Activated CD4-positive, CD25-positive, alpha-beta regulatory T cell treated with anti-CD3 and anti-CD28 coated beads, Interleukin-2, amount 50 U/mL, for 24 hours (primary cell): ENCODE results near the gene CAPN9.

Source experiments
- ATAC-seq, 2 donors: fragments of 150-1000 bp; cut with Tn5 transposase; one replicate each; pipeline ENCODE4 v1.10.0; 2021; ENCODE audit warnings: mild to moderate bottlenecking in 1 of 2, moderate library complexity in 1 of 2

Gene CAPN9

DNA sequence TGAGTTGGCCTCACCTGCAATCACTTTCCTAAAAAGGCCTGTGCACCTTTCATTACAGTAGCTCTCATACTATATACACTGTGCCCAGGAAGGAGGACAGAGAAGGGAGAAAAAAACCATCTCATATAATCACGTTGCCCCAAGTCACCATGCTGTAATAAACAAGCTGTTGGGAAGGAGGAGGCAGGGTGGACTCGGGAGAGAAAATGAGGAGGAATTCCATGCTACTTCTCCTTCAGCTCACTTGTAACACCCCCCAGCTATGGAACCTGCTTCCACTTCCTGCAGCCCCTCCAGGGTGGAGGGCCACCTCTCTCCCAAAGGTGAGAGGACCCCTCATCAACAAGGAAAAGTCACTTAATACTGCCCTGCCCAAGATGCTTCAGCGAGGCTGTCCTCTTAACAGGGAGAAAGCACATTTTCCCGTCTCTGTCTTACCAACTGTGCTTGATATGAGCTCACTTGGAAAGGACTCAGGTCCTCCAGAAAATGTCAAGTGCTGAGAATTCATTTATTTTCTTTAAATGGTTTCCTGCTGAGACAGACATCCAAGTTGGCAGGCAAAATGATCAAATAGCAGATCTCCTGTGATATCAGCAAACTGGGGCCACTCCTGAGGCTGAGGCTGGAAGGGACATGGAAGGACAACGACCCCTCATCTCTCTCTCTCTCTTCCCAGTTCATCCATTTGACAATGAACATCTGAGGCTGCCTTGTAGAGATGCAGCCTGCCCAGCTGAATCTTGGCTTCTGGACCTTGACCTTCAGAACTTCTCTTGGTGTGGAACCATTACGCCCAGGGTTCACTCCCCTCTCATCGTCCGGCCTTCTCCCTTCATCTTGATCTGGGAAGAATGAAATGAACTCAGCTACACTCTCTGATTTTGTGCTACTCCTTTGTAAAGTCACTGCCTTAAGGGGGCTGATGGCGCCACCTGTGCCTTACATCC is 54.0 kb downstream of the CAPN9 start:
- ATAC-seq: no peak

DNA sequence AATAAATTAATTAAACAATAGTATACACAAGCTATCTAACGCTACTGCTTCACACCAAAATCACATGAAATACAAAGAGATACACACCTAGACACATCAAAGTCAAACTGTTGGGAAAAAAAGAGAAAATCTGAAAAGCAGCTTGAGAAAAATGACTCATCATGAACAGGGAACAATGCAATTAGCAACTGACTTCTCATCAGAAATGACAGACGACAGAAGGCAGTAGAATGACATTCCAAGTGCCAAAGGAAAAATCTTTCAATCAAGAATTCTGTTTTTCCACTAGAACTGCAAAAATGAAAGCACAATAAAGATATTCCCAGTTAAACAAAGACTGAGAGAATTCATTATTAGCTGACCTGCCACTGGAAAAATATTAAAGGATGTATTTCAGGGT is 57.2 kb downstream of the CAPN9 start:
- no peak for ATAC-seq

DNA sequence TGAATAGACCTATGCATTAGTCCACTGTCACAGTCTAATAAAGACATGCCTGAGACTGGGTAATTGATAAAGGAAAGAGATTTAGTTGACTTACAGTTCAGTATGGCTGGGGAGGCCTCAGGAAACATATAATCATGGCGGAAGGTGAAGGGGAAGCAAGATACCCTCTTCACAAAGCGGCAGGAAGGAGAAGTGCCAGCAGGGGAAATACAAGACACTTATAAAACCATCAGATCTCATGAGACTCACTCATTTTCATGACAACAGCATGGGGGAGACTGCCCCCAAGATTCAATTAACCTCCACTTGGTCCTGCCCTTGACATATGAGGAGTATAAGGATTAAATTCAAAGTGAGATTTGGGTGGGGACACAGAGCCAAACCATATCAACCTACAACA is 59.4 kb downstream of the CAPN9 start:
- no peak for ATAC-seq

DNA sequence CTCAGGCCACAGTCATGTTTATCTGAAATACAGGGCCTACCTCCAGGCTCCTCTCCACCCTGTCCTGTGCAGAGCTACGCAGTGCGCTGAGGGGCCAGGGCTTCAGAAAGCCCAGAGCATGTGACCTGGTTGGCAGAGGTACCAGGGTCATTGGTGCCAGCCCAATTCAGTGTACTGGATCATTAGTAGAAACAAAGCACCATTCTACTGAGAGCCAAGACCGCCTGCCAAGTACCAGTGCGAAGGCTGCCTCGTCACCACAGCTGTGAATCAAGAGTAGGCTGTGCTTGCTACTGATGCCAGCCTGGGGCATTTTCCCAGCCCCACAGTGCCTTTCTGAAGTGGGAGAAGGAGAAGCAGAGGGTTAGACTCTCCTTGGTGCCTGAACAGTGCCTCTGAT is 59.8 kb downstream of the CAPN9 start:
- ATAC-seq: no peak

DNA sequence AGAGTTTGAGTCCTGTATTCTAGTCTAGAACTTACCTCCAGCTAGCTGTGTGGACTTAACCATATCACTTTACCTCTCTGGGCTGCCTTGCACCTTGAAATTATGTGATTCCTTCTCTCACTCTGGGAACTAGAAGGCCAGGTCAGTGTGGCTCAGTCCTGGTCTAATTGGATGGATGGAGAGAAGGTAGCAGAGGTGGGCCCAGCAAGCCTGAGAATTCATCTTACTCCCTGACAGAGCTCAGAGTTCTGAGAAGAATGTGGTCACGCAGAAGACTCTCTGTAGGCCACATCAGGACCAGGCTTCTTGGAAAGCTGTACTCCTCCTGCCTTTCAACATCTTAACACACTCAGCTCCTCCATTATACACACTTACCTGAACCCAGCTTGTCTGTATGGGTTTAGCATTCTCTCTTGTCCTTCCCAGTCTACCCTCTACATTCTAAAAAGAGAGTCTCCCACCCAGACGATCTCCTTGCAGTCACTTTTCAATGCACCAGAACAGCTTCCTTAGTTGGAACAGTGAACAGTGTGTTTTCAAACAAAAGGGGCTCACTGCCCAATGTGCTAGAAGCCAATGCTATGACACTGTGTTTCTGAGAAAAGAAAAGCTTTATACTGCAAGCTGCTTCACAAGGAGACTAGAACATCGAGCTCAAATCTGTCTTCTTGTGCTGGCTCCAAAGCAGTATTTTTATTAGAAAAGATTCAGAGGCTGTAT is 60.5 kb downstream of the CAPN9 start:
- no peak for ATAC-seq

DNA sequence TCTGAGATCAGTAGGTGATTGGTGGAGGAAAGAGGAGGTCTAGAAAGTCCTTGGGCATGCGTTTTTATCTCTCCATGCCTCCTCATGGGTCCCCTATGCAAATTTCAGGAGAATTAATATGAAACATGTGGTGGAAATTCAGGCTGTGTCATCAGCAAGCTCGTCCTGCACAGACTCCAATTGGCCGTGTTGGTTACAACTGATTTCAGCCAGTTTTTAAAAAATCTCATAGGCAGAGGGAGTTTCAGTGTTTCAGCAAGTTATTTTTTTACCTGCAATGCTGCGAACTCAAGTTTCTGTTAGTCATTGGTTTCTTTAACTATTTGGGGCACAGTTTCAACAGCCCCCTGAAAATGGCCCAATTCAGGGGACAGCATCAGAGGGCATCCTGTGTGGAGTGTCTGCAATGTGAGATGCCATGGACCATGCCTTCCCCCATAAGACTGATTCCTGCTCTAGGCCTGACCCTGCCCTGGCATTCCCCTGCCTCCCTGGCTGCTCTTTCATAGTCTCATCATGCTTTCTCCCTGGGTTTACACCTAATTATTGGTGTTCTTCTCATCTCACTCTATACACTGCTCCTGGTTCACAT is 61.2 kb downstream of the CAPN9 start:
- ATAC-seq: no peak

DNA sequence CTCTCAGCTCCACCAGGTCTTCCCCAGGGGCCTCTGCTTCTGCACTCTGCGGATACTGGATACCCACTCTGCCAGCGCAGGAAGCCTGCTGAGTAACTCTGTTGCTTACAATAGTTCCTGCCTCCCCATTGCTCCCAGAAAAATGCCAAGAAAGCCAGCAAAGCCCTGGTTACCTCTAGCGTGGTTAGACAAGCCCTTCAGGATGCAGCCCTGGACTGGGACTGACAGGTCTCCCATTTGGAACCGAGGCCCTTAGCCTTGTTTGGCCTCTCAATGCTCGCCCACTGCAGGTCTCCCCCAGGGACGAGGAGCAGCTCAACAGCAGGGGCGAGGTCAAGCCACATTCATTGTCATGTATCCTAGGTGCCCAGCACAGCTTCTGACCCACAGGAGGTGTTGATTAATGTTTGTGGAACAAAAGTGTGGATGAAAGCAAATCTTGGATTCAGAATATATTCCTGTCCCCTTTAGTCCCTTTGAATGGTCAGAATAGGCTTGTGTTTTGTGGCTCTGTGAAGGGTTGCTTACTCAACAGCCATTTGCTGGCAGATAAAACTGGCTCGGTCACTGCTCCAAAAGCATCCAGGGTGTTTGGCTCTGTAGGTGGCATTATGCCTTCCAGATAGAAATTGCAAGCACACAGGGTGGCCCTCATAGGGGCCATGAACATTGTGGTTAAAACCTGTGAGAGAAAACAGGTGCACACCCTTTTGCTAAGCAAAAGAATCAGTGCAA is 62.2 kb downstream of the CAPN9 start:
- ATAC-seq: no peak

DNA sequence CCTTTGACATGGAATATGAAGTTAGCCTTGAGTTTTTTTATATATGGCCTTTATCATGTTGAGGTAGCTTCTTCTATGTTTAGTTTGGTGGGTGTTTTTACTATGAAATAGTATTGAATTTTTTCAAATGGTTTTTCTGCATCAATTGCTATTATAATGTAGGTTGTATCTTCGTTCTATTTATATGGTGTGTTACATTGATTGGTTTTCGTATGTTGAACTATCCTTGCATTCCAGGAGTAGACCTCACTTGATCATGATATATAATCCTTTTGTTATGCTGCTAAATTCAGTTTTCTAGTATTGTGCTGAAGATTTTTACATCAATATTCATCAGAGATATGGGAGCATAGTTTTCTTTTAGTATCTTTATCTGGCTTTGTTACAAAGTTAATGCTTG is 65.4 kb downstream of the CAPN9 start:
- ATAC-seq: no peak

DNA sequence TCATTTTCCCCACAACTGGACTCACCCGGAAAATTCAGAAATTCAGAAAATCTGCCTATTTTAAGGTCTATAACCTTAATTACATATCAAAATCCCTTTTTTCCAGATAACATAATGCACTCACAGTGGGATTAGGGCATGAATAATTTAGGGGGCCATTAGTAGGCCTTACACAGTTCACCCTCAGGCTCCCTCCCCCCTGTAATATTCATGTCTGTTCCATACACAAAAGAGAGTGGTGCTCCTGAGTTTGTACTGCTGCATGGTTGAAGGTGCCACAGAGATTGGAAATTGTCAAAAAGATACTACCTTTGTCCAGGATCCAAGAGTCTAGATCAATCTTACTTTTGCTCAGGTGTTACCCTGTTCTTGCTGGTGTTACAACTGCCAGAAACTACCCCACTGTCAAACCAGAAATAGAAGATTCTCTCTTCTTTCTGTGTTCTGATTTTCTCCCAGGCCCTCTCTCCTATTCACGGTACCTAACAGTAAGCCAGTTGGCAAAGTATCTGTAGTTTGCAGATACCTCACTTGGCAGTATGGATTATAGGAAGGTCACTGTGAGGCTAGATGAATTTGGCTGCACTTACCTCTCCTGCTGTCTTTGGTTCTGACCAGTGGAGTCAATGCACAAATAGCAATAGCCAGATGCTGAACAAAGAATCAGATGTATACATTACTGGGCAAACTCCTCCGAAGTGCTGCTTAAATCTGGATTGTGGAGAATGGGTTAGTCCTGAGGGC is 67.9 kb downstream of the CAPN9 start:
- no peak for ATAC-seq

DNA sequence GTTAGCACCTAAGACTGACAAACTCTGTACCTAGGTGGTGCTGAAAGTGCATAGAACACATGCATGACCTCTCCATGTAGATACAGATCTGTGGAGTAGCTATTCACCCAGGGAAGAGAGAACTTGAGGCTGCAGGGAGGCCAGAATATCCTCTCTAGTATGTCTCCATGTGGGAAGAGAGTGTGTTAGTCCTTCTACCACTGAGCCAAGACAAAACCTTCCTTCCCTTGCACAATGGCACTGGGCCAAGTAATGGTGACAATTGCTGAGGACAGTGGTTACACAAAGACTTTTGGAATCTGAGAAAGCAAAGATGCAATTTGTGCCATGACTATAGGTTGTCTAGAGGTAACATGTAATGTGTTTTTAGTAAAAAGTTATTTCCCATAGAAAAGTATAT is 68.8 kb downstream of the CAPN9 start:
- no peak for ATAC-seq

DNA sequence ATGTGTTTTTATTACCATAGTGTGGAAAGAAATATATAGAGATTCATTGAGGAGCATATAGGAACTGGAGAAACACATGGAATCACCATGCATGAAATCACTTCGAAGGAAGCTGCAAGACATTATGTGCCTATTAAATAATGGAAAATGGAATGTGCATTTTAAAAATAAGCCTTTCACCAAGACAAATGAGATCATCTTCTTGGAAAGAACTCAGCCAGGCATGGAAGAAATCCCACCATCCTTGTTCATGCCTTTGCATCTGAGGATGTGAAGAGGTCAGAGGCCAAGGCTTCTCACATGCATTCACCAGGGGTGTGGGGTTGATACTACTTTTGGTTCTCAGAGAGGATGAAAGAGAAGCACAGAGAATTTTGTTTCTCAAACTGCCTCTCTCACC is 71.2 kb downstream of the CAPN9 start:
- no peak for ATAC-seq

DNA sequence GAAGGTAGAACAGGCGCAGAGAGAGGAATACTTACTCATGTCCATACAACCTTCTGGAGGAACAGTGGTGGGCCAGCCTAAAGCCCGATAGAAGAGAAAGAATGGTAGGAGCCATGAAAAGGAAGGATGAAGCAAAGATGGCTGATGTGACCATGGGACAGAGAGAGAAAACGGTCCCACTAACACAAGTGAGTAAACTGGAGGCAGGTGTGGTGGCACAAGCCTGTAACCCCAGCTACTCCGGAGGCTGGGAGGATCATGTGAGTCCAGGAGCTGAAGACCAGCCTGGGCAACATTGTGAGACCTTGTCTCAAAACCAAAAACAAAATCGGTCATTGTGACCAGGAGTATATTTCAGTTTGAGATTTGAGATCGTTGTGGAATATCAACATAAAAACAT is 71.7 kb downstream of the CAPN9 start:
- ATAC-seq: no peak

DNA sequence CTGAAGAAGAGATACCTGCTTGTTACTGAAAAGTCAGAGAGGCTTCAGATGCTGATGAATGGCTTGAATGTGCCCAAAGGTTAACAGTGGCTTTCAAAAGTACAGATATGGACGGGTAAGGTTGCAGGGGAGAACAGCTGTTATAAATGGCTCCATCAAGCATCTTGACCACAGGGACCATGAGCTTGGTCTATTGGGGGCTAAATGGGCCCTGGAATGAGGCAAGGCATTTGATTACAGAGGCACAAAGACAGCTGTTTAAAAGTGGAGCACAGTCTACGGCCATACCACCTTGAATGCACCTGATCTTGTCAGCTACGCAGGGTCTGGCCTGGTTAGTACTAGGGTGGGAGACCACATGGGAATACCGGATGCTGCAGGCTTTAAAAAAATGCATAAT is 72.8 kb downstream of the CAPN9 start:
- no peak for ATAC-seq

DNA sequence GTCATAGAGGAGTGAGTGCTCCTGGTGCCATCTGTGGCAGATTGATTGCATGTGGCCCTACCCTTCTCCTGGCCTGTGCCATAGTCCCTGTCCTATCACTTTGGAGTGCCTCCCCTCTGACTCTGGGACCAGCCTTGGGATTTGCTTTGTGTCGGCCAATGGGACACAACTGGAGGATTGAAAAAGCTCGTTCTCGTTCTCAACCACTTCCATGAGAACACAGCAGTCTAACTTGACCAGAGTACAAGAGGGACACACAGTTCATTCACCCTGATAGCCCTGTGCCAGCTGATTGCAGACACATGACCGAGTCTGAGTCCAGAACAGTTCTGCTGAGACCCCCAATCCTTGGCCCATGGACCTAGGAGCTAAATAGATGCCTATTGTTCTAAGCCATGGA is 73.4 kb downstream of the CAPN9 start:
- no peak for ATAC-seq

DNA sequence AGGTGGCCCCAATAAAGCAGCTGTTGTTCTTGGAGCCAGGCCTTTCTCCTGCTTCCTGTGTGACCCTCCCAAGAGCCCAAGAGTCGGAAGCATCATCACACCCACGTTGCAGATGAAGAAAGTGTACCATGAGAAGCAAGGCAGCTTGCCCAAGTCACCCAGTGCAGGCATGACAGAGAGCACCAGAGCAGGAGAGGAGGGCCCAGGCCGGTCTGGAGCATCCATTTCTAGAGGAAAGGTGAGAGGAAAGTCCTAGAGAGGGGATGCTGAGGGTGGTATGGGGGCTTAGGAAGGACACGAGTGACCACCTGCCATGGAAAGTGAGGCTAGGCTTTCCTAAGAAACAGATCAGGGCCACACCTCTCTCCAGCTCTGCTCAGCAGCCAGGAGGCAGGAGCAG is 74.2 kb downstream of the CAPN9 start:
- ATAC-seq: no peak

DNA sequence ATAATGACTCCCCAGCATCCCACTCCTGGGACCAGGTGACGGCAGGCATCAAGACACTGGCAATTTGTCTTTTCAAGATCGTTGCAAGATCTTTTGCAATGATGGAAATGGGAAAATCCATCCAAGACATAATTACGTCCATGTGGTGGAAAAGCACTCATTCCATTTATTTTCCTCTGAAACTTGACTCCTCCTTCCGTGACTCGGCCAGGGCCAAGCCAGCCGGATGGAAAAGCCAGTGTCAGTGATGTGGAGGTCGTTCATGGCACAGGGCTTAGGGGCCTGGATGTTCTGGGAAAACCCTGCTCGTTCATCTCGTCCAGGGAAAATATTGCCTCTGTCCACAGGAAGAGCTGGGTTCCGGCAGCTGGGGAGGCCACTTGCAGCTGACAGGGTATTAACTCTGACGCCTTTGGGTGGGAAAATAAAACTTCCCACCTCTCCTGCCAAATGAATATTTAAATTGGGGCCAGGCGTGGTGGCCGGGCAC is 74.9 kb downstream of the CAPN9 start:
- no peak for ATAC-seq

DNA sequence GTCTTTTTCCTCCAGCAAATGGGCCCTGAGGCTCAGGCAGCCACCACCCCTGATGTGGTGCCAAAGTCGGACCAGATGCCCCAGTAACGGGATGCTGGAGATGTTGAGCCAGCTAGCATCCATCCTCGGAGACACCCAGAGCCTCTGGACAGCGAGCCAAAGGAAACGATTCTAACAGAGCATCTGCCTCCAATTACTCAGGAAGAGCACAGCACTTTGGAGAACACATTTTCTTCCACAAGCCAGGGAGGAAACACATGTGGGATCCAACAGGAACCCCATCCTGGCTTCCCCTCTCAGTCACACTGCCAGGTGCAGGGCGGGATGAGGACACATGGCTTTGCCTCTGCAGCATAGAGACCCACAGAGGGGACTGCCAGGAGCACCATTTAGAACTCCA is 76.2 kb downstream of the CAPN9 start:
- ATAC-seq: no peak

DNA sequence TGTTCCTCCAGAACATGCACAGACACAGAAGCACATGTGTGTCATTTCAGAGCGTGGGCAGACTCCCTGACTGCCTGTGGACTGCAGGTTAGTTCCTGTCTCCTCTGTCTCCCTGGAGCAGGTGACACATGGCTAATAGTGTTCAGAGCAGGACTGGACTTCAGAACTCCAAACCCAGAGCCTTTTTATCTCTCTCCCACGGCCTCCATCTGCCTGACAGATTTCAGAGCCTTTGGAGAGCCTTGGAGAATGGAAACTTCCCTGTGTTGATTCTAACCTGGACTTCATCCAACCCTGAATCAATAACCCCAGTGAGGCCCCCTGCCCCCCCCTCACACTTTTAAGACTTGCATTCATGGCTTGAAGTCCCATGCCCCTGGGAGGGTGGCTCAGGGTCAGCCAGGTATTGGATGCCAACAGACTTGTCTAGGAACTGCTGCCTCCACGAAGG is 76.8 kb downstream of the CAPN9 start:
- no peak for ATAC-seq

DNA sequence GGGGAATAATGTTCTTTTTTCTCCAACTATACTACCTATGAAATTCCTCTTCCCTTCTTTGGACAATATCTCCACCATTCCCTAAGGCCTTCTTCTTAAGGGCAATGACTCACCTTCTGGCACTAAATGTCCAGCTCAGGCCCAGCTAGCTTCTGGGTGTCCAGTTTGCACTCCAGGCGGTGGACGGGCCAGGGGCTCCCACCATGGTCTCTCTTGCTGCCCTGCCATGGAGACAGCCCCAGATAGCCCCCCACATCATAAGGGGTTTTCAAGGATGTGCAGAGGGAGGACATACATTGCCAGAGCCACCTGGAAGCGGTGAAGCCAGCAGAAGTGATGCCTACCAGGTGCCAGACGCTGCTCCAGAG is 77.3 kb downstream of the CAPN9 start:
- no peak for ATAC-seq

DNA sequence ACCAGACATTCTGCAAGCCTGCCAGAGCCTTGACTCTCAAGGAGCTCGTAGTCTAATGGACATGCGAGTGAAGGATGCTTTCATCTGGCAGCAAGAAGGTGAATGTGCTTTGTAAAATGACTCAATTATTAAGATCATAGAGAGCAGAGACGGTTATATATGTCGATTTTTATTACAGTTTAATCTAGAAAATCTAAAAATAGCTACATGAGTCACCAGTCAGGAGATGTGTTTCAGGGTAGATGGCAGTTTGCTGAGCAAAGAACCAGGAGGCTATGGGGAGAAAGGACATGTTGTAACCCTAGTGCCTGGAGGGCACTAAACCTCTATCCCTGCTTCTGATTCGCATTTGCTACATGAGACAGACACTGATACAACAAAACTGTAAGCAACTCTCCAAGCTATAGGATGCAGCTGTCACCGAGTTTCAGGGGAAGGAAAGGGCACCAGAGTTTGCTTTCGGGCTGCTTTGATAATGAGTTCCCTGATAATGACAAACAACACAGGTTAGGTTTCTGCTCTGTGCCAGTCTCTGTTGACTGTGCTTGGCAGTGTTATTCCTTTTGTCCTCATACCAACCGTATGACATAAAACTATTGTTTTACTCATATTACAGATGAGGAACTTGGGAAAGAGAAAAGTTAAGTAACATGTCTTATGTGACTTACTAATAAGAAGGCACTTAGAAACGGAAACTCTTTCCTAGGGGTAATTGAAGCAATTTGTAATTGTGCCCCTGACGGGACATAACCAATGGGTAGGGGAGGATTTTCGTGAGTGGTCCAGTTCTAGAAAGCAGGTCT is 77.9 kb downstream of the CAPN9 start:
- no peak for ATAC-seq

DNA sequence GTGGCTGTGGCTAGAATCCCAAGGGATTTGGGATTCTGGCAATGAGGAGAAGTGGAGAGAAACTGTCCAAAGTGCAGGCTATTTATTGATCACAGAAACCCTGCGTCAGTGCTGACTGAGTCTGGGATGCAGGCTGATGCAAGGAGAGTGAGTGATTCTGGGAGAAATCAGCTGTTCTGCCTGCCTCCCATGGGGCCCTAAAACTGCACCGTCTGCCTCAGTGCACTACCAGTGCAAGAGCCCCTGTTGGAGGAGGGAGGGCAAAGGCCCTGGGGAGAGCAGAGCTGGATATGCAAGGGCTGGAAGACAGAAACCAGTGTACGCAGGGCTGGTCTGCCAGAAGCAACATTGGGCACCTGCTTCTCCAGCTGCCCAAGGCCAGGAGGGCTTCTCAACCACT is 78.6 kb downstream of the CAPN9 start:
- ATAC-seq: no peak
